H1 (cell line): Measurements from ENCODE around the gene C3. TPM values are rescaled to one million over a fixed set of nuclear protein-coding genes. Genes with fewer than 3 reads are reported as not detected.

Experiments used
- CTCF ChIA-PET: fragments of 300-600 bp; sonication (Branson Sonifier 250); formaldehyde crosslinking; loops from one replicate; lab custom pipeline; 2021; ENCODE audit not compliant: partially characterized antibody; lab: Charles Lee
- POLR2A ChIA-PET: fragments of 300-600 bp; sonication (Branson Sonifier 250); formaldehyde crosslinking; loops from one replicate; lab custom pipeline; 2021; ENCODE audit warnings: inconsistent platforms; ENCODE audit not compliant: partially characterized antibody; lab: Charles Lee
- DNase-seq, 2 experiments: peaks; one replicate each; pipeline versions ENCODE4 v3.0.0 to v3.0.0-alpha.2; 2010 to 2022; ENCODE audit warnings: low spot score in 2 of 2, low read depth in 1 of 2, mixed read lengths in 1 of 2
- FAIRE-seq: peaks from 2 replicates; lab custom pipeline; 2011; peaks lifted over from hg19 to GRCh38; lab: Jason Lieb, UNC
- H2AFZ ChIP-seq: 2 replicates; pipeline ENCODE4 v1.8.1; 2012; ENCODE audit warnings: low read length, inconsistent platforms
- H2AK5ac ChIP-seq: 2 replicates; pipeline ENCODE4 v1.6.1; 2013; ENCODE audit warnings: low read depth, low read length
- H2BK120ac ChIP-seq: replicated peaks from 2 replicates; pipeline ENCODE3; 2013; ENCODE audit warnings: low read depth, low read length, inconsistent platforms
- H2BK12ac ChIP-seq: 2 replicates; pipeline ENCODE4 v1.6.1; 2013; ENCODE audit warnings: low read depth, low read length
- H2BK15ac ChIP-seq: 2 replicates; pipeline ENCODE4 v1.6.1; 2013; ENCODE audit warnings: low read length
- H2BK20ac ChIP-seq: 2 replicates; pipeline ENCODE4 v1.6.1; 2013; ENCODE audit warnings: low read length
- H2BK5ac ChIP-seq: 2 replicates; pipeline ENCODE4 v1.6.1; 2013; ENCODE audit warnings: low read depth, low read length
- H3K14ac ChIP-seq: 2 replicates; pipeline ENCODE4 v1.6.1; 2013; ENCODE audit warnings: inconsistent platforms; ENCODE audit not compliant: insufficient read length
- H3K18ac ChIP-seq: 2 replicates; pipeline ENCODE4 v1.6.1; 2013; ENCODE audit warnings: low read length; ENCODE audit errors: extremely low read depth
- H3K23ac ChIP-seq: 2 replicates; pipeline ENCODE4 v1.6.1; 2013; ENCODE audit warnings: inconsistent platforms; ENCODE audit not compliant: insufficient read length
- H3K23me2 ChIP-seq: 2 replicates; pipeline ENCODE4 v1.6.1; 2013; ENCODE audit warnings: low read depth, low read length
- H3K27ac ChIP-seq: 2 replicates; pipeline ENCODE4 v1.6.1; 2011; ENCODE audit warnings: low read depth, low read length, inconsistent platforms
- H3K27me3 ChIP-seq, 4 experiments: replicated peaks in 1 of 4; 1 replicate in 1 of 4; 2 replicates in 3 of 4; pipeline versions ENCODE4 v1.6.1 to v1.8.1; 2011 to 2013; ENCODE audit warnings: low read length in 3 of 4, mild to moderate bottlenecking in 3 of 4, inconsistent platforms in 2 of 4, mixed read lengths in 2 of 4, moderate library complexity in 1 of 4; ENCODE audit not compliant: control insufficient read depth in 3 of 4, insufficient read depth in 3 of 4; ENCODE audit errors: extremely low read depth in 1 of 4
- H3K36me3 ChIP-seq, 4 experiments: 2 replicates each; pipeline versions ENCODE4 v1.6.1 to v1.8.1; 2011 to 2013; ENCODE audit warnings: mild to moderate bottlenecking in 4 of 4, low read length in 3 of 4, moderate library complexity in 2 of 4, control low read depth in 1 of 4, inconsistent platforms in 1 of 4; ENCODE audit not compliant: insufficient read depth in 4 of 4, control insufficient read depth in 2 of 4
- H3K4ac ChIP-seq: replicated peaks from 2 replicates; pipeline ENCODE3; 2013; ENCODE audit warnings: low read length, low read depth, mixed read lengths, inconsistent platforms; ENCODE audit not compliant: insufficient read length
- H3K4me1 ChIP-seq, 4 experiments: replicated peaks in 1 of 4; 1 replicate in 1 of 4; 2 replicates in 3 of 4; pipeline versions ENCODE4 v1.6.1 to v1.8.1; 2011 to 2013; ENCODE audit warnings: low read length in 3 of 4, inconsistent platforms in 2 of 4, mixed read lengths in 1 of 4; ENCODE audit not compliant: insufficient read depth in 4 of 4, control insufficient read depth in 3 of 4
- H3K4me2 ChIP-seq, 2 experiments: 2 replicates each; pipeline versions ENCODE4 v1.6.1 to v1.8.1; 2011 to 2013; ENCODE audit warnings: low read depth in 2 of 2, low read length in 2 of 2, control low read depth in 1 of 2, inconsistent platforms in 1 of 2, mild to moderate bottlenecking in 1 of 2; ENCODE audit not compliant: insufficient read depth in 1 of 2
- H3K4me3 ChIP-seq, 4 experiments: fragments of 200-600, 300-600 bp in 1 of 4; sonication (generic), shearing (Covaris generic), sonication (Bioruptor Twin) in 1 of 4; 2 replicates each; pipeline versions ENCODE4 v1.5.1 to v1.8.1; 2011 to 2016; ENCODE audit warnings: low read length in 4 of 4, low read depth in 3 of 4, control low read depth in 2 of 4, inconsistent platforms in 2 of 4, mild to moderate bottlenecking in 2 of 4, mixed read lengths in 1 of 4, moderate library complexity in 1 of 4; ENCODE audit not compliant: insufficient read depth in 2 of 4; ENCODE audit errors: extremely low read depth in 1 of 4
- H3K56ac ChIP-seq: replicated peaks from 2 replicates; pipeline ENCODE3; 2013; ENCODE audit warnings: low read depth, mild to moderate bottlenecking, mixed read lengths, low read length, inconsistent platforms; ENCODE audit not compliant: insufficient read length
- H3K79me1 ChIP-seq: 2 replicates; pipeline ENCODE4 v1.6.1; 2013; ENCODE audit warnings: low read depth, low read length, control low read depth
- H3K79me2 ChIP-seq, 2 experiments: 2 replicates each; pipeline versions ENCODE4 v1.6.1 to v1.8.1; 2012 to 2013; ENCODE audit warnings: low read length in 2 of 2, mild to moderate bottlenecking in 2 of 2, inconsistent platforms in 1 of 2; ENCODE audit not compliant: insufficient read depth in 2 of 2, control insufficient read depth in 1 of 2
- H3K9ac ChIP-seq, 4 experiments: replicated peaks in 1 of 4; 1 replicate in 1 of 4; 2 replicates in 3 of 4; pipeline versions ENCODE4 v1.6.1 to v1.8.1; 2011 to 2013; ENCODE audit warnings: low read depth in 3 of 4, low read length in 3 of 4, control low read depth in 2 of 4, mild to moderate bottlenecking in 2 of 4, moderate library complexity in 2 of 4, inconsistent platforms in 1 of 4; ENCODE audit errors: extremely low read depth in 1 of 4
- H3K9me3 ChIP-seq, 2 experiments: 2 replicates each; pipeline versions ENCODE4 v1.6.1 to v1.8.1; 2012 to 2013; ENCODE audit warnings: mild to moderate bottlenecking in 2 of 2, moderate library complexity in 2 of 2, control low read depth in 1 of 2, inconsistent platforms in 1 of 2, low read depth in 1 of 2, low read length in 1 of 2, mixed read lengths in 1 of 2; ENCODE audit not compliant: insufficient read depth in 2 of 2
- H4K20me1 ChIP-seq, 2 experiments: replicated peaks in 1 of 2; 2 replicates each; pipeline versions ENCODE3 to v1.8.1; 2011 to 2013; ENCODE audit warnings: inconsistent platforms in 2 of 2, low read length in 2 of 2, mild to moderate bottlenecking in 1 of 2; ENCODE audit not compliant: insufficient read depth in 2 of 2, control insufficient read depth in 1 of 2
- H4K5ac ChIP-seq: 2 replicates; pipeline ENCODE4 v1.6.1; 2013; ENCODE audit warnings: low read length, low read depth, mixed read lengths, inconsistent platforms; ENCODE audit not compliant: insufficient read length
- H4K8ac ChIP-seq: 2 replicates; pipeline ENCODE4 v1.8.0; 2013; ENCODE audit warnings: mild to moderate bottlenecking, moderate library complexity, low read length, inconsistent platforms; ENCODE audit not compliant: insufficient read depth; ENCODE audit errors: extremely low read depth
- H4K91ac ChIP-seq: replicated peaks from 2 replicates; pipeline ENCODE3; 2013; ENCODE audit warnings: low read length, mixed read lengths, inconsistent platforms; ENCODE audit not compliant: insufficient read length
- EZH2 ChIP-seq: fragments of 200-600 bp; sonication (generic); IDR thresholded peaks from 2 replicates; pipeline ENCODE4 v1.7.1; 2012; ENCODE audit warnings: low read depth, mild to moderate bottlenecking, moderate library complexity, low read length, inconsistent platforms; ENCODE audit not compliant: severe bottlenecking
- WGBS, 2 experiments: shearing (Covaris generic) in 1 of 2; methylation state at CpG; one replicate each; pipeline versions ENCODE4 v1.1.6 to v1.1.7; 2013 to 2015; ENCODE audit warnings: low lambda C conversion rate in 2 of 2, mixed read lengths in 2 of 2, inconsistent platforms in 1 of 2, low coverage in 1 of 2, missing lambda C conversion rate in 1 of 2; ENCODE audit not compliant: insufficient replicate concordance in 2 of 2, insufficient coverage in 1 of 2, insufficient read length in 1 of 2; ENCODE audit errors: extremely low coverage in 1 of 2, missing lambda C conversion rate in 1 of 2; 5-methylcytosine and 5-hydroxymethylcytosine counted together
- long read RNA-seq, 2 experiments: library from RNA in 1 of 2; library from capped mRNA in 1 of 2; stranded (forward); transcript quantifications; one replicate each; pipeline ENCODE4 v2.0.0, GENCODE V29; 2021; ENCODE audit warnings: inconsistent platforms in 1 of 2
- polyA minus RNA-seq, 3 experiments: library from RNA; depleted of rRNA, polyadenylated mRNA; stranded (reverse); fragments of >200 nt; gene quantifications; 1 replicate in 2 of 3; 2 replicates in 1 of 3; pipeline ENCODE4 v1.2.3, GENCODE V29; 2011
- polyA plus RNA-seq, 7 experiments: library from polyadenylated mRNA; depleted of rRNA in 3 of 7; stranded (reverse) in 5 of 7; unstranded in 2 of 7; fragments of >200 nt in 5 of 7; fragments of 200-250 nt in 2 of 7; gene quantifications; 1 replicate in 5 of 7; 2 replicates in 1 of 7; 4 replicates in 1 of 7; pipeline versions ENCODE4 v1.2.1 to v1.2.3, GENCODE V29; 2011 to 2013; ENCODE audit warnings: missing spikeins in 2 of 7, mixed read lengths in 2 of 7
- total RNA-seq: library from RNA; stranded (reverse); fragmentation: NEBNext Ultra II Directional; extraction: Animal tissue kit (Norgen Biotek cat#: 25700); gene quantifications from 2 replicates; pipeline ENCODE4 v1.2.1, GENCODE V29; 2021
- TF ChIP-seq, protein P1 (sequence below): IDR thresholded peaks from 2 replicates; pipeline ENCODE4 v1.6.1; 2012; ENCODE audit warnings: low read length, inconsistent platforms
- TF ChIP-seq, protein P2 (sequence below), 3 experiments: IDR thresholded peaks; 1 replicate in 2 of 3; 2 replicates in 1 of 3; pipeline versions ENCODE4 v1.5.1 to v1.6.1; 2011; ENCODE audit warnings: low read length in 3 of 3, mild to moderate bottlenecking in 3 of 3, inconsistent platforms in 2 of 3, low read depth in 1 of 3, moderate library complexity in 1 of 3; ENCODE audit not compliant: insufficient read depth in 1 of 3; ENCODE audit errors: control extremely low read depth in 1 of 3

Gene C3
- 4.2 and 6.4 TPM in 2 replicates for total RNA-seq
- 12.8 and 16.6 TPM in 2 replicates for polyA plus RNA-seq (2011; rRNA removed)
- polyA plus RNA-seq (2011; cell fraction: cytosol; rRNA removed): 16.0 TPM
- polyA plus RNA-seq (2011; cell fraction: nucleus; rRNA removed): 34.2 TPM
- 11.3 to 16.8 TPM (median 13.0 TPM) in 4 replicates for polyA plus RNA-seq (2012, experiment 1 of 2)
- polyA plus RNA-seq (2012, experiment 2 of 2): 13.6 TPM
- polyA plus RNA-seq (2013, experiment 1 of 2): 22.5 TPM
- 24.4 TPM for polyA plus RNA-seq (2013, experiment 2 of 2)
- polyA minus RNA-seq (2011; rRNA and poly(A)+ RNA removed): 16.2 and 28.8 TPM in 2 replicates
- polyA minus RNA-seq (2011; cell fraction: cytosol; rRNA and poly(A)+ RNA removed): 31.9 TPM
- 33.2 TPM for polyA minus RNA-seq (2011; cell fraction: nucleus; rRNA and poly(A)+ RNA removed)
- long read RNA-seq, experiment 1, partial matches to known transcripts: 1 of 1 reads
- long read RNA-seq, experiment 1, other reads (novel, unspliced or antisense): 0 of 1 reads
- long read RNA-seq, experiment 2: 0 reads

DNA sequence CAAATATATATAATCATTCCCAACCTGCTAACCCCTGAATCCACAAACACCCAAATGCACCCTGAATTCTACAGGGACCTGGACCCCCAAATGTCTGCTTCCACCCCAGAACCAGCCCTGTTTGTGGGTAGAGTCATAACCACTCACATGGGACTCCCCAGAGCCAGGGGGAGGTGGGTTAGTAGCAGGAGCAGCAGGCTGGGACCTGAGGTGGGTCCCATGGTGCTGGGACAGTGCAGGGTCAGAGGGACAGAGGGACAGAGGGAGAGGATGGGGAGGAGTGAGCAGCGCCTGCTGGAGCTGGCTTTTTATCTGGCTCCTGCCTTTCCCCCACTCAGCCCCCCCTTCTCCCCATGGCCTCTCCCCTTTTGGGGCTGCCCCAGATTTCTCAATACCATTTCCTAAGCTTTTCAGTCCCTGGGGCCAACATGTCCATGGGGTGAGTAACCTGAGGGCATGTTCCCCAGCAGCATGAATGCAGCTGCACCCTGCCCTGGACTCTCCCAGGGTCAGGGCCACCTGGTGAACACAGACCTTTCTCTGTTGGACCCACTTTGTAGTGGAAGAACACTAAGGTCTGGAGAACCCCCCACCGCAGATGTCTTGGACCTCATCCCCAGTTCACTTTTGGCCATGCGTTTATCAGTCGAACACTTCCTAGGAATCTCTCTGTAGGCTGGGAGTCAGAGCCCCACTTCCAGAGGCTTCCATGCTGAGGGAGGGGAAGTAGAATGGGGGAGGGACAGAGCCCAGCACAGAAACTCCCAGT is at the start of gene C3:
C3 (minus strand) TSS at position 282 of the 769 bp plus-strand sequence; CDS start at position 221, 61 bp downstream.
- WGBS, 2 experiments: 79% methylated on average over 4 of the region's 4 CpGs; no CpG with 5 or more reads in 1 of the 2 experiments
- CTCF ChIA-PET: interaction anchor here (7.2 kb wide), 1 partner anchor 16 kb away, joined by 31 read pairs; the partner anchor contains the start of gene GPR108
- TF ChIP-seq, protein P1, sequence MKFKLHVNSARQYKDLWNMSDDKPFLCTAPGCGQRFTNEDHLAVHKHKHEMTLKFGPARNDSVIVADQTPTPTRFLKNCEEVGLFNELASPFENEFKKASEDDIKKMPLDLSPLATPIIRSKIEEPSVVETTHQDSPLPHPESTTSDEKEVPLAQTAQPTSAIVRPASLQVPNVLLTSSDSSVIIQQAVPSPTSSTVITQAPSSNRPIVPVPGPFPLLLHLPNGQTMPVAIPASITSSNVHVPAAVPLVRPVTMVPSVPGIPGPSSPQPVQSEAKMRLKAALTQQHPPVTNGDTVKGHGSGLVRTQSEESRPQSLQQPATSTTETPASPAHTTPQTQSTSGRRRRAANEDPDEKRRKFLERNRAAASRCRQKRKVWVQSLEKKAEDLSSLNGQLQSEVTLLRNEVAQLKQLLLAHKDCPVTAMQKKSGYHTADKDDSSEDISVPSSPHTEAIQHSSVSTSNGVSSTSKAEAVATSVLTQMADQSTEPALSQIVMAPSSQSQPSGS: no peak
- TF ChIP-seq, protein P2, sequence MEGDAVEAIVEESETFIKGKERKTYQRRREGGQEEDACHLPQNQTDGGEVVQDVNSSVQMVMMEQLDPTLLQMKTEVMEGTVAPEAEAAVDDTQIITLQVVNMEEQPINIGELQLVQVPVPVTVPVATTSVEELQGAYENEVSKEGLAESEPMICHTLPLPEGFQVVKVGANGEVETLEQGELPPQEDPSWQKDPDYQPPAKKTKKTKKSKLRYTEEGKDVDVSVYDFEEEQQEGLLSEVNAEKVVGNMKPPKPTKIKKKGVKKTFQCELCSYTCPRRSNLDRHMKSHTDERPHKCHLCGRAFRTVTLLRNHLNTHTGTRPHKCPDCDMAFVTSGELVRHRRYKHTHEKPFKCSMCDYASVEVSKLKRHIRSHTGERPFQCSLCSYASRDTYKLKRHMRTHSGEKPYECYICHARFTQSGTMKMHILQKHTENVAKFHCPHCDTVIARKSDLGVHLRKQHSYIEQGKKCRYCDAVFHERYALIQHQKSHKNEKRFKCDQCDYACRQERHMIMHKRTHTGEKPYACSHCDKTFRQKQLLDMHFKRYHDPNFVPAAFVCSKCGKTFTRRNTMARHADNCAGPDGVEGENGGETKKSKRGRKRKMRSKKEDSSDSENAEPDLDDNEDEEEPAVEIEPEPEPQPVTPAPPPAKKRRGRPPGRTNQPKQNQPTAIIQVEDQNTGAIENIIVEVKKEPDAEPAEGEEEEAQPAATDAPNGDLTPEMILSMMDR (IDR thresholded peaks at IDR 0.05; ENCODE audit: control extremely low read depth in 1 of 3, insufficient read depth in 1 of 3, low read depth in 1 of 3, low read length in 3 of 3): no peak
- TF ChIP-seq EZH2: no peak

More for the DNA sequence above, at the start of gene C3:
- Histone ChIP-seq H2BK20ac (no peak within 1 kb of the TSS), H3K36me3 (no peaks in the 10 kb centered on the region; a peak in 1 of 8 replicates), H3K79me1 (no peaks in the 10 kb centered on the region), H3K4me1 (peaks cover 0 to 14% (median 6%) of the 10 kb centered on the region in 4 experiments; a peak in 4 of 7 replicates), H4K5ac (no peak within 1 kb of the TSS), H2BK12ac (peak within 1 kb of the TSS; percentile 90; the same call in 1 of the 2 replicates), H4K20me1 (peaks cover 0 to 6% of the 10 kb centered on the region in 2 experiments), H3K14ac (no peak within 1 kb of the TSS), H4K91ac (no peak within 1 kb of the TSS), H4K8ac (no peak within 1 kb of the TSS), H3K4me2 (no peak within 1 kb of the TSS), H2AFZ (no peak within 1 kb of the TSS), H2BK120ac (no peak within 1 kb of the TSS), H2AK5ac (no peak within 1 kb of the TSS), H2BK5ac (0 out of 2 replicates have a peak within 1 kb of the TSS, but pooled peaks have one; percentile 9), H3K4ac (no peak within 1 kb of the TSS), H3K23me2 (peaks cover 10% of the 10 kb centered on the region), H2BK15ac (peak within 1 kb of the TSS; percentile 53; the same call in 1 of the 2 replicates), H3K9me3 (no peaks in the 10 kb centered on the region), H3K27me3 (no peaks in the 10 kb centered on the region; a peak in 1 of 7 replicates), H3K23ac (no peak within 1 kb of the TSS), H3K79me2 (no peaks in the 10 kb centered on the region; a peak in 1 of 4 replicates), H3K4me3 (no peak within 1 kb of the TSS), H3K18ac (no peak within 1 kb of the TSS), H3K9ac (no peak within 1 kb of the TSS), H3K56ac (no peak within 1 kb of the TSS), H3K27ac (no peak within 1 kb of the TSS)
- POLR2A ChIA-PET: interaction anchor here (0.7 to 1.0 kb wide), 2 partner anchors 18 to 118 kb away, joined by 3 read pairs; no protein-coding TSS in a partner anchor
- DNase-seq: no peak
- FAIRE-seq: no peak
